ENCODE data around the gene C5. TPM values are rescaled to one million over a fixed set of nuclear protein-coding genes. Genes with fewer than 3 reads are reported as not detected.

Gene C5
- total RNA-seq, 4 donors from 2014 or later: 0.83 to 5.1 (median 1.6) TPM

- H3K36me3 ChIP-seq: peaks cover 0 to 12% (median 0%) of the 10 kb centered on the region in 3 donors
- H3K9me3 ChIP-seq: no peaks in the 10 kb centered on the region
- H3K27me3 ChIP-seq: no peaks in the 10 kb centered on the region
- H3K4me1 ChIP-seq: no peaks in the 10 kb centered on the region
- no peak overlapping the region for H3K27ac ChIP-seq
- intact Hi-C loops (cut with DNase I): no loop called here
- H3K4me3 ChIP-seq: no peak overlapping the region
- WGBS, 2 donors: 94 to 100% methylated on average over 1 of the region's 1 CpG
- no peak for DNase-seq
- TF ChIP-seq POLR2A (IDR thresholded peaks at IDR 0.05): no peak
- TF ChIP-seq, protein P1, sequence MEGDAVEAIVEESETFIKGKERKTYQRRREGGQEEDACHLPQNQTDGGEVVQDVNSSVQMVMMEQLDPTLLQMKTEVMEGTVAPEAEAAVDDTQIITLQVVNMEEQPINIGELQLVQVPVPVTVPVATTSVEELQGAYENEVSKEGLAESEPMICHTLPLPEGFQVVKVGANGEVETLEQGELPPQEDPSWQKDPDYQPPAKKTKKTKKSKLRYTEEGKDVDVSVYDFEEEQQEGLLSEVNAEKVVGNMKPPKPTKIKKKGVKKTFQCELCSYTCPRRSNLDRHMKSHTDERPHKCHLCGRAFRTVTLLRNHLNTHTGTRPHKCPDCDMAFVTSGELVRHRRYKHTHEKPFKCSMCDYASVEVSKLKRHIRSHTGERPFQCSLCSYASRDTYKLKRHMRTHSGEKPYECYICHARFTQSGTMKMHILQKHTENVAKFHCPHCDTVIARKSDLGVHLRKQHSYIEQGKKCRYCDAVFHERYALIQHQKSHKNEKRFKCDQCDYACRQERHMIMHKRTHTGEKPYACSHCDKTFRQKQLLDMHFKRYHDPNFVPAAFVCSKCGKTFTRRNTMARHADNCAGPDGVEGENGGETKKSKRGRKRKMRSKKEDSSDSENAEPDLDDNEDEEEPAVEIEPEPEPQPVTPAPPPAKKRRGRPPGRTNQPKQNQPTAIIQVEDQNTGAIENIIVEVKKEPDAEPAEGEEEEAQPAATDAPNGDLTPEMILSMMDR (IDR thresholded peaks at IDR 0.05): no peak
Measured at GRCh38 chr9:121066850-121067249, 16.8 kb upstream of the C5 start.

DNA sequence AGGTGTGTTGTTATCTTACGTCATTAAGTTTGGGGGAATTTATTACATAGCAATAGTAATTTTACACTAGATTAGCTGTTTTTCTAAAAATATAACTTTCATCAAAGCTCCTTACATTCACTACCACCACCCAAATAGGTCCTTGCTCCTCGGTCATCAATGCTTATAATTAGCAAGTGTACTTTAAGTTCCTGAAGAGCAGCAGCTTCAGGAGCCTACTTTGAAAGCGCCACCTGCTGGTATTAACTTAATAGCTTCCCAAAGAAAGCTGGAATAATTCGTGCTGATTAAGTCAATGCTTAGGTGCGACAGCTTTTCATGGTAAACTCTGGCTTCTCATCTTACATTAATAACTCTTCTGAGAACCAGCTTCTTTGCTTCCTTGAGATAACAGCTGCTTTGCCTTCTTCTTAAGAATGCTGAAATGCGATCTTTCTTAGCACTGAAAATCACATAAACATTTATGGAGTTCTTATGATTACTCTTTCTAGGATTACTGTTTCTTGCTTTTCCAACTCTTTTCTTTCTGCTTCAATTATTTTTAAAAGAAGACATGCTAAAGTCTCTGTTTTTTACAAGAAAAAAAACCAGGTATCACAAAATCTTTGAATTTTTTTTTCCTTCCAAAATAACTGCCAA lies 10.0 kb upstream of the C5 start:
- Histone ChIP-seq H3K4me3 (no peak overlapping the region), H3K9me3 (no peaks in the 10 kb centered on the region), H3K27me3 (no peaks in the 10 kb centered on the region), H3K36me3 (no peaks in the 10 kb centered on the region), H3K4me1 (peaks cover 0 to 15% (median 0%) of the 10 kb centered on the region in 3 donors), H3K27ac (no peak overlapping the region)
- intact Hi-C loops (cut with DNase I): loop anchor here (10.0 kb wide), 1 partner anchor 75 kb away; no protein-coding TSS in a partner anchor
- WGBS, 2 donors: 20 to 21% methylated on average over 6 of the region's 6 CpGs
- TF ChIP-seq, protein P1 (IDR thresholded peaks at IDR 0.05): peak; percentile 25 to 83 (median 73)
- TF ChIP-seq POLR2A (IDR thresholded peaks at IDR 0.05): no peak
- DNase-seq: no peak

DNA sequence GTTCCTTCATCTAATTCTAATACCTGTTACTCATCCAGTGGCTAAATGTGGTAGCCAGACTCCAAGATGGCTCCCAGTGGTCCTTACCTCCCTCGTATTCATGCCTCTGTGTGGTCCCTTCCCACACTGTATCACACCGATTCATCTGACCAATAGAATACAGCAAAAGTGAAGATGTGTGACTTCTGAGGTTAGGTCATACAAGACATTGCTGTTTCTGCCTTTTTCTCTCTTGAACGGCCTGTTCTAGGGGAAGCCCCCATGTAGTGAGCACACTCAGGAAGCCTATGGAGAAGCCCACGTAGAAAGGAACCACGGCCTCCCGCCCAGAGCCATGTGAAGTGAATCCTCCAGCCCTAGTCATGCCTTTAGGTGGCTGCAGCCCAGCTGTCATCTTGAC lies 9.4 kb upstream of the C5 start:
- TF ChIP-seq POLR2A (IDR thresholded peaks at IDR 0.05): no peak
- TF ChIP-seq, protein P1 (IDR thresholded peaks at IDR 0.05): no peak
- WGBS, 2 donors: 79 to 88% methylated on average over 5 to 6 of the region's 6 CpGs

DNA sequence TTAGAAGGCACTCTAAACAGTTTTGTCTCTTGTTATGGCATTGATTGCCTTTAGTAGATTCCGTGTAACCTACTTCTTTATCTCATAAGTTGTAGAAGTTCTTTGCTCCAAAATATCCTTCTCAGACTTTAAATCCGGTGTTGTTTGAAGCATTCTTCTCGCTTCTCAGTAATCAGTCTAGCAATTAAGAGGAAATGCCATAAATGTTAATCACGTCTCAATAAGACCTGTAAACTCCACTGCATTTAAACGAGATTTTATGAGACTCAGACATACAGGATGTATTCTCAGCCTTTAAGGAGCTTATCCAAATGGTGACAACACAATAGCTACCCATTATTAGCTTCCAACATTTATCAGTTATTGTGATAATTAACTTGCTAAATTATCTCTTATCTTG lies 7.7 kb upstream of the C5 start:
- no peak for TF ChIP-seq POLR2A (IDR thresholded peaks at IDR 0.05)
- TF ChIP-seq, protein P1 (IDR thresholded peaks at IDR 0.05): no peak
- WGBS, 2 donors: 83 to 85% methylated on average over 5 of the region's 5 CpGs
- Histone ChIP-seq H3K27ac (no peak overlapping the region), H3K4me1 (peaks cover 0 to 15% (median 0%) of the 10 kb centered on the region in 3 donors), H3K27me3 (no peaks in the 10 kb centered on the region), H3K9me3 (no peaks in the 10 kb centered on the region), H3K4me3 (no peak overlapping the region), H3K36me3 (no peaks in the 10 kb centered on the region)
- intact Hi-C loops (cut with DNase I): loop anchor here (10.0 kb wide), 1 partner anchor 73 kb away; no protein-coding TSS in a partner anchor
- DNase-seq: no peak

More for the DNA sequence above, 9.4 kb upstream of the C5 start:
- no peak overlapping the region for H3K4me3 ChIP-seq
- peaks cover 0 to 15% (median 0%) of the 10 kb centered on the region in 3 donors for H3K4me1 ChIP-seq
- intact Hi-C loops (cut with DNase I): loop anchor here (10.0 kb wide), 1 partner anchor 75 kb away; no protein-coding TSS in a partner anchor
- H3K36me3 ChIP-seq: no peaks in the 10 kb centered on the region
- H3K9me3 ChIP-seq: no peaks in the 10 kb centered on the region
- no peak for DNase-seq
- H3K27ac ChIP-seq: no peak overlapping the region
- no peaks in the 10 kb centered on the region for H3K27me3 ChIP-seq

GRCh38 chr9:121055642-121056143 lies 5.6 kb upstream of the C5 start:
- TF ChIP-seq, protein P1 (IDR thresholded peaks at IDR 0.05): peak in 5 of 6 experiments; percentile 20 to 57 (median 35)
- TF ChIP-seq POLR2A (IDR thresholded peaks at IDR 0.05): no peak
- Histone ChIP-seq H3K27me3 (no peaks in the 10 kb centered on the region), H3K27ac (no peak overlapping the region), H3K4me1 (peaks cover 0 to 9% (median 0%) of the 10 kb centered on the region in 3 donors), H3K4me3 (no peak overlapping the region), H3K36me3 (no peaks in the 10 kb centered on the region), H3K9me3 (no peaks in the 10 kb centered on the region)
- WGBS, 2 donors: 84 to 92% methylated on average over 2 of the region's 2 CpGs
- intact Hi-C loops (cut with DNase I): loop anchor here (10.0 kb wide), 1 partner anchor 71 kb away; no protein-coding TSS in a partner anchor
- no peak for DNase-seq
